ENCODE results near the gene RNF169.

Gene RNF169

DNA sequence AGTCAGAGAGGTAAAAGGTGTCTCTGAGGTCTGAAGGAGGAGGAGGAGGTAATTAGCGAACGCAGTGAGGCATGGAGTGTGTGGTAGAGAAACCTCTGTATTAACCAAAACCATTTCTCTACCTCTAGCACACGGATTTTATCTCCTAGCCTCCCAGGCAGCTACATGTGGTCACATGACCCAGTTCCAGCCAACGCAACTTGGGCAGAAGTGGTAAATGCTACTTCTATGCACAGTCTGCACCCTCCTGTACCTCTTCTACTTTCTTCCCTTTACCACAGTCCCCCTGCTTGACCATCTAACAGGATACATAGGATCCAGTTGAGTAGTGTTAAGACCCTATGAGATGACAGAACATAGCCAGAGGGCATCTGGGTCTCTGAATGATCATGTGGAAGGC is 104.6 kb downstream of the RNF169 start:
- DNase-seq (ENCODE audit: extremely low read depth, low read depth), result no peak
- H3K4me3 ChIP-seq (replicated peaks; ENCODE audit: low read depth, low read length), result no peak overlapping the region
- TF ChIP-seq, protein P1, sequence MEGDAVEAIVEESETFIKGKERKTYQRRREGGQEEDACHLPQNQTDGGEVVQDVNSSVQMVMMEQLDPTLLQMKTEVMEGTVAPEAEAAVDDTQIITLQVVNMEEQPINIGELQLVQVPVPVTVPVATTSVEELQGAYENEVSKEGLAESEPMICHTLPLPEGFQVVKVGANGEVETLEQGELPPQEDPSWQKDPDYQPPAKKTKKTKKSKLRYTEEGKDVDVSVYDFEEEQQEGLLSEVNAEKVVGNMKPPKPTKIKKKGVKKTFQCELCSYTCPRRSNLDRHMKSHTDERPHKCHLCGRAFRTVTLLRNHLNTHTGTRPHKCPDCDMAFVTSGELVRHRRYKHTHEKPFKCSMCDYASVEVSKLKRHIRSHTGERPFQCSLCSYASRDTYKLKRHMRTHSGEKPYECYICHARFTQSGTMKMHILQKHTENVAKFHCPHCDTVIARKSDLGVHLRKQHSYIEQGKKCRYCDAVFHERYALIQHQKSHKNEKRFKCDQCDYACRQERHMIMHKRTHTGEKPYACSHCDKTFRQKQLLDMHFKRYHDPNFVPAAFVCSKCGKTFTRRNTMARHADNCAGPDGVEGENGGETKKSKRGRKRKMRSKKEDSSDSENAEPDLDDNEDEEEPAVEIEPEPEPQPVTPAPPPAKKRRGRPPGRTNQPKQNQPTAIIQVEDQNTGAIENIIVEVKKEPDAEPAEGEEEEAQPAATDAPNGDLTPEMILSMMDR (IDR thresholded peaks at IDR 0.05; ENCODE audit: low read depth, low read length, missing control alignments), result no peak

DNA sequence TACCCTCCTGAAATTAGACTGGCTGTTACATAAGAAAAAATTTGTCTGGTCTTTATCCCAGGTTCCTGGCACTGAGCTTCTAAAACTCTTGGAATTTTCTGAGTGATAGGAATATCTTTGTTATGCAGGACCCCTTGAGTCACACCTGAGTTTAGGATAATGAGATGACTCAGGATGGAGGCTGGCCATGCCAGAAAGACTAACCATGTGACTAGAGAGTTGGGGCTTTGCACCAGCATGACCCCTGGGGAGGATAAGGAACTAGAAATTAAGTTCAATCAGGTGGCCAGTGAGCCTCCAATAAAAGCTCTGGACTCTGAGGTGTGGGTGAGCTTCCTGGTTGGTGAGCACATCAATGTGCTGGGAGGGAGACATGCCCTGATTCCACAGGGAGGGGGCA is 112.1 kb downstream of the RNF169 start:
- no peak for DNase-seq (ENCODE audit: extremely low read depth, low read depth)
- TF ChIP-seq, protein P1 (IDR thresholded peaks at IDR 0.05; ENCODE audit: low read depth, low read length, missing control alignments), result no peak
- no peak overlapping the region for H3K4me3 ChIP-seq (replicated peaks; ENCODE audit: low read depth, low read length)

GRCh38 chr11:74863410-74863809 is 114.8 kb downstream of the RNF169 start:
- no peak for DNase-seq (ENCODE audit: extremely low read depth, low read depth)
- TF ChIP-seq, protein P1 (IDR thresholded peaks at IDR 0.05; ENCODE audit: low read depth, low read length, missing control alignments), result no peak
- no peak overlapping the region for H3K4me3 ChIP-seq (replicated peaks; ENCODE audit: low read depth, low read length)

DNA sequence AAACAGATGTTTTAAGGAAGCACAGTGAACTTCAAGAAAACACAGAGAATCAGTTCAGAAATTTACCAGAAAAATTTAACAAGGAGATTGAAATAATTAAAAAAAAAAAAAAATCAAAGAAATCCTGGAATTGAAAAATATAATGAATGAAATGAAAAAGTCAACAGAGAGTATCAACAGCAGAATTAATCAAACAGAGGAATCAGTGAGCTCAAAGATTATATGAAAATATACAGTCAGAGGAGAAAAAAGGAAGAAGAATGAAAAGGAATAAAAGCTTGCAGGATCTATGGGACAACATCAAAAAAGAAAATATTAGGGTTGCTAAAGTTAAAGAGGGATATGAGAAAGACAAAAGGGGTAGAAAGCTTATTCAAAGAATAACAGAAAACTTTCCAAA is 117.9 kb downstream of the RNF169 start:
- H3K4me3 ChIP-seq (replicated peaks; ENCODE audit: low read depth, low read length), result no peak overlapping the region
- TF ChIP-seq, protein P1 (IDR thresholded peaks at IDR 0.05; ENCODE audit: low read depth, low read length, missing control alignments), result no peak
- no peak for DNase-seq (ENCODE audit: extremely low read depth, low read depth)

- DNase-seq (ENCODE audit: extremely low read depth, low read depth), result no peak
- H3K4me3 ChIP-seq (replicated peaks; ENCODE audit: low read depth, low read length), result no peak overlapping the region
- TF ChIP-seq, protein P1 (IDR thresholded peaks at IDR 0.05; ENCODE audit: low read depth, low read length, missing control alignments), result peak; percentile 34
Observed at GRCh38 chr11:74870485-74870884, 121.8 kb downstream of the RNF169 start.

DNA sequence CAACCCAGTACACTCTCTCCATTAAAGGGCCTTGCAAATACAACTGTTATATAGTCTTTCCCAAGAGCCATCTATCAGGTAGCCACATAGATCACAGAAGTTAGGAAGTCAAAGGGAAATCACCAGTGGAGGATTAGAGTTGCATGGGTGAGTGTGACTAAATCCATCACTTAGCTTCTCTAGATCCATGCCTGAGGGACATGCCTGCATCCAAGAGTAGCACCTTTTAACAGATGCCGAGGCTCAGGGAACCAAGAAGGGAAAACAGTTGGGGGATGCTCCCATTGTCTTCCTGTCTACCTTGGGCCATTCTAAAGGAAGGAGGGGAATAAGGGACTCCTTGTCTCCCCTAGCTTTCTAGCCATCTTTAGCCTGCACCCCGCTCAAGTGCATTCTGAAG is 122.4 kb downstream of the RNF169 start:
- DNase-seq (ENCODE audit: extremely low read depth, low read depth), result no peak
- TF ChIP-seq, protein P1 (IDR thresholded peaks at IDR 0.05; ENCODE audit: low read depth, low read length, missing control alignments), result no peak
- no peak overlapping the region for H3K4me3 ChIP-seq (replicated peaks; ENCODE audit: low read depth, low read length)

DNA sequence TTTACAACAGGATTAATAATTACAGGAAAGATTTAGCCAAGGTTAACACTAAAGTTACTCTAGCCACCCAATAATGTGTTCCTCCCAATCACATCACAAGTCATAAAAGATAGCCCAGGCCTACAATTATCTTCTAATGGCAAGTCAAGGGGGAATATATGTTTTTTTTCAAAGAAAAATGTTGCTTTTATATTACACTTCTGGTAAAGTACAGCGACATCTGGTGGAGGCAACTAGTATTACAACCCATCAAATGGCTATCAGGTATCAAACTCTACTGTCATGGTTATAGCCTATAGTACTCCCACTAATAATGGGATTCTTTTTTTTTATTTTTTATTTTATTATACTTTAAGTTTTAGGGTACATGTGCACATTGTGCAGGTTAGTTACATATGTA is 128.5 kb downstream of the RNF169 start:
- no peak for DNase-seq (ENCODE audit: extremely low read depth, low read depth)
- TF ChIP-seq, protein P1 (IDR thresholded peaks at IDR 0.05; ENCODE audit: low read depth, low read length, missing control alignments), result peak; percentile 42
- H3K4me3 ChIP-seq (replicated peaks; ENCODE audit: low read depth, low read length), result no peak overlapping the region

Measured in HFF-Myc (cell line).